Endodermal cell (in vitro differentiated cells): ENCODE results near the gene PARD3B. TPM values are rescaled to one million over a fixed set of nuclear protein-coding genes. Genes with fewer than 3 reads are reported as not detected.

Experiments used
- DNase-seq: peaks from one replicate; pipeline ENCODE4 v3.0.0-alpha.2; 2017
- H3K27ac ChIP-seq: 2 replicates; pipeline ENCODE4 v1.5.1; 2013; ENCODE audit warnings: mild to moderate bottlenecking, low read depth, low read length, moderate library complexity
- H3K27me3 ChIP-seq: 2 replicates; pipeline ENCODE4 v1.6.1; 2013; ENCODE audit warnings: mild to moderate bottlenecking, low read length, moderate library complexity; ENCODE audit not compliant: insufficient read depth, control insufficient read depth, poor library complexity, severe bottlenecking
- H3K36me3 ChIP-seq: 2 replicates; pipeline ENCODE4 v1.7.0; 2013; ENCODE audit warnings: mild to moderate bottlenecking, low read length, moderate library complexity; ENCODE audit not compliant: control insufficient read depth, insufficient read depth
- H3K4me1 ChIP-seq: one replicate; pipeline ENCODE4 v1.7.0; 2013; ENCODE audit warnings: low read length; ENCODE audit not compliant: control insufficient read depth, insufficient read depth
- H3K4me3 ChIP-seq: 2 replicates; pipeline ENCODE4 v1.5.1; 2013; ENCODE audit warnings: mild to moderate bottlenecking, low read length, moderate library complexity
- H3K9ac ChIP-seq: 2 replicates; pipeline ENCODE4 v1.6.1; 2013; ENCODE audit warnings: mild to moderate bottlenecking, low read length, moderate library complexity; ENCODE audit not compliant: poor library complexity, severe bottlenecking; ENCODE audit errors: extremely low read depth
- H3K9me3 ChIP-seq: 2 replicates; pipeline ENCODE4 v1.6.1; 2013; ENCODE audit warnings: mild to moderate bottlenecking, low read length, moderate library complexity; ENCODE audit not compliant: control insufficient read depth
- H3K27ac Mint-ChIP-seq: 2 replicates; pipeline ENCODE4 v1.8.0; 2020; ENCODE audit warnings: mixed read lengths
- H3K27me3 Mint-ChIP-seq: 2 replicates; pipeline ENCODE4 v1.8.0; 2021; ENCODE audit warnings: mild to moderate bottlenecking, mixed read lengths; ENCODE audit not compliant: insufficient read depth
- H3K36me3 Mint-ChIP-seq: 2 replicates; pipeline ENCODE4 v1.8.0; 2020; ENCODE audit warnings: low read depth, mixed read lengths
- H3K4me1 Mint-ChIP-seq: 2 replicates; pipeline ENCODE4 v1.8.0; 2020; ENCODE audit warnings: mixed read lengths
- H3K4me3 Mint-ChIP-seq: 2 replicates; pipeline ENCODE4 v1.8.0; 2020; ENCODE audit warnings: mild to moderate bottlenecking, moderate library complexity, mixed read lengths
- H3K9me3 Mint-ChIP-seq: 2 replicates; pipeline ENCODE4 v1.8.0; 2020; ENCODE audit warnings: mild to moderate bottlenecking, mixed read lengths
- WGBS, 2 experiments: methylation state at CpG; one replicate each; pipeline versions ENCODE4 v1.1.5 to v1.1.7; 2013; ENCODE audit warnings: missing lambda C conversion rate in 2 of 2, mixed read lengths in 1 of 2; ENCODE audit not compliant: insufficient coverage in 1 of 2, insufficient read length in 1 of 2; 5-methylcytosine and 5-hydroxymethylcytosine counted together
- total RNA-seq, 2 donors: library from RNA; stranded (reverse); fragmentation: NEBNext Ultra II Directional in 1 of 2; extraction: Animal tissue kit (Norgen Biotek cat#: 25700) in 1 of 2; gene quantifications; 2 replicates in 1 of 2; 3 replicates in 1 of 2; pipeline ENCODE4 v1.2.1, GENCODE V29; 2021
- TF ChIP-seq, protein P1 (sequence below): fragments of 200-600 bp; sonication (generic); conservative IDR thresholded peaks from 2 replicates; pipeline ENCODE4 v1.5.0; 2021; ENCODE audit warnings: antibody characterized with exemption, mild to moderate bottlenecking

The PARD3B gene
- total RNA-seq, 2 donors from 2014 or later: 2.5 to 5.6 TPM

DNA sequence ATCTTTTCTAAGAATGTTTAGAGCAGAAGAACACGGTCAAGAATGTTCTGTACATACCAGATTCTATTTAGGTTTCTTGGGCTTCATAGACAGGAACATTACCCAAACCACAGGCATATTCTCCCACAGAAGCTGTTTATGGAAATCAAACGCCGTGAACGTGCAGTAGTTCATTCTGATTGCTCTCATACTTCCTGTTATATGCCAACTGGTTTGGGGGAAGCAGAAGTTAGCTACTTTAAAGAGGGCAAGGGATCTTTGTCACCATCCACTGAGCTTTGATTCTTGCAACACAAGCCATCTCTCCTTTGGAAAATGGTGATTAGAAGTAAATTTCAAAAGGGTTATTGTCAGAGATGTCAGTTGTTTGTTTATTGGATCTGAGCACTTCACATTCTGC, 954.8 kb downstream of the PARD3B start:
- no peak overlapping the region for H3K27ac ChIP-seq
- H3K27me3 ChIP-seq: no peaks in the 10 kb centered on the region
- DNase-seq: no peak
- Mint-ChIP-seq H3K9me3 (peaks cover 2% of the 10 kb centered on the region), H3K36me3 (no peaks in the 10 kb centered on the region), H3K4me1 (peaks cover 2% of the 10 kb centered on the region), H3K4me3 (no peak overlapping the region), H3K27me3 (peaks cover 4% of the 10 kb centered on the region), H3K27ac (no peak overlapping the region)
- no peak overlapping the region for H3K9ac ChIP-seq
- H3K9me3 ChIP-seq: no peaks in the 10 kb centered on the region
- TF ChIP-seq, protein P1, sequence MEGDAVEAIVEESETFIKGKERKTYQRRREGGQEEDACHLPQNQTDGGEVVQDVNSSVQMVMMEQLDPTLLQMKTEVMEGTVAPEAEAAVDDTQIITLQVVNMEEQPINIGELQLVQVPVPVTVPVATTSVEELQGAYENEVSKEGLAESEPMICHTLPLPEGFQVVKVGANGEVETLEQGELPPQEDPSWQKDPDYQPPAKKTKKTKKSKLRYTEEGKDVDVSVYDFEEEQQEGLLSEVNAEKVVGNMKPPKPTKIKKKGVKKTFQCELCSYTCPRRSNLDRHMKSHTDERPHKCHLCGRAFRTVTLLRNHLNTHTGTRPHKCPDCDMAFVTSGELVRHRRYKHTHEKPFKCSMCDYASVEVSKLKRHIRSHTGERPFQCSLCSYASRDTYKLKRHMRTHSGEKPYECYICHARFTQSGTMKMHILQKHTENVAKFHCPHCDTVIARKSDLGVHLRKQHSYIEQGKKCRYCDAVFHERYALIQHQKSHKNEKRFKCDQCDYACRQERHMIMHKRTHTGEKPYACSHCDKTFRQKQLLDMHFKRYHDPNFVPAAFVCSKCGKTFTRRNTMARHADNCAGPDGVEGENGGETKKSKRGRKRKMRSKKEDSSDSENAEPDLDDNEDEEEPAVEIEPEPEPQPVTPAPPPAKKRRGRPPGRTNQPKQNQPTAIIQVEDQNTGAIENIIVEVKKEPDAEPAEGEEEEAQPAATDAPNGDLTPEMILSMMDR: no peak
- WGBS, 2 experiments: 97 to 100% methylated on average over 4 of the region's 4 CpGs
- no peaks in the 10 kb centered on the region for H3K4me1 ChIP-seq
- H3K36me3 ChIP-seq: no peaks in the 10 kb centered on the region
- H3K4me3 ChIP-seq: no peak overlapping the region

DNA sequence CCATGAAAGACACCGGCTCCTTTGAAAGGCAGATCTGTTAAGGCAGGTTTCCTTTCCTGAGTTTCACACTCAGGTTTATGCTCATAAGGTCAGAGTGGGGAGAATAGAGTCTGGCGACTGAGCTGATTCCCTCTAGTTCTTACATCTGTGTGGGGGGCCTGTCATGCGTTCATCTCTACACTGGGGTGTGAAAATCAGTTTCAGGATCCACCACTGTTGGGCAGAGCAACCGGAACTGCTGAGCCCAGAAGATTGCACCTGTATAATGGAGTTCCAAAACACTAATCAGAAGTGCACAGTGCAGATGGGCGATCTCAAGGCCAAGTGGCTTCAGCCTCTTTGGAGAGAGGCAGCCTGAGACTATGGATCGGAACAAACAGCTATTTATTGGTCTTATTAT, 955.7 kb downstream of the PARD3B start:
- H3K36me3 Mint-ChIP-seq: no peaks in the 10 kb centered on the region
- 92 to 93% methylated on average over 4 to 6 of the region's 6 CpGs for WGBS, 2 experiments
- H3K4me1 Mint-ChIP-seq: peaks cover 2% of the 10 kb centered on the region
- no peaks in the 10 kb centered on the region for H3K4me1 ChIP-seq
- H3K4me3 Mint-ChIP-seq: no peak overlapping the region
- H3K4me3 ChIP-seq: no peak overlapping the region
- H3K27me3 Mint-ChIP-seq: peaks cover 4% of the 10 kb centered on the region
- H3K9me3 Mint-ChIP-seq: peaks cover 2% of the 10 kb centered on the region
- DNase-seq: no peak
- H3K27me3 ChIP-seq: no peaks in the 10 kb centered on the region
- H3K9me3 ChIP-seq: no peaks in the 10 kb centered on the region
- no peak overlapping the region for H3K27ac ChIP-seq
- no peak overlapping the region for H3K9ac ChIP-seq
- TF ChIP-seq, protein P1: no peak
- no peak overlapping the region for H3K27ac Mint-ChIP-seq
- no peaks in the 10 kb centered on the region for H3K36me3 ChIP-seq

DNA sequence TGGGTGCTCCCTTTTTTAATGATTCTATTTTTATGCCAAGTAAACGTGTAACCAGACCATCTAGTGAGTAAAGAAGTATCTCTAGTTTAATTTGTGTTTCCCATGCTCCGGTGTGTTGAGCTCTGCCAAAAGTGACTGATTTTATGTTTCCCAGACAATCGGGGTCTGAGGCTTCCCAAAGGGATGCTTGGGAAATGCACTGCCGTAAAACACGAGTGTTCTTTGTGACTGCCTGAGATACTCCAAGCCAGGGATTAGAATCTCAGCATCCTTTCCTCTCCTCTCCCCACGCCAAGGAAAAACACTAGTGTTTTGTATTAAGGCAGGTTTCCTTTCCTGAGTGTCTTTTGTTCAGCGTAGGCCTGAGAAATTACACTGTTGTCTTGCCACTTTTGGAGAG, 956.6 kb downstream of the PARD3B start:
- WGBS, 2 experiments: 90 to 94% methylated on average over 5 to 7 of the region's 7 CpGs
- DNase-seq: no peak

More for the DNA sequence above, 956.6 kb downstream of the PARD3B start:
- Mint-ChIP-seq H3K36me3 (no peaks in the 10 kb centered on the region), H3K27ac (no peak overlapping the region), H3K4me3 (no peak overlapping the region), H3K9me3 (peaks cover 2% of the 10 kb centered on the region), H3K4me1 (no peaks in the 10 kb centered on the region), H3K27me3 (peaks cover 4% of the 10 kb centered on the region)
- H3K9ac ChIP-seq: no peak overlapping the region
- H3K36me3 ChIP-seq: no peaks in the 10 kb centered on the region
- H3K4me1 ChIP-seq: no peaks in the 10 kb centered on the region
- H3K27me3 ChIP-seq: no peaks in the 10 kb centered on the region
- no peaks in the 10 kb centered on the region for H3K9me3 ChIP-seq
- H3K27ac ChIP-seq: no peak overlapping the region
- no peak overlapping the region for H3K4me3 ChIP-seq
- TF ChIP-seq, protein P1: no peak
